VCaP (cell line): ENCODE measurements around the gene TTLL12.

Experiments used
- H3K27ac ChIP-seq: fragments of 450-650 bp; 2 replicates; pipeline ENCODE4 v1.5.1; 2017
- CTCF ChIP-seq: fragments of 450-650 bp; conservative IDR thresholded peaks from 2 replicates; pipeline ENCODE4 v1.5.1; 2017; ENCODE audit warnings: mild to moderate bottlenecking, moderate library complexity

TTLL12 gene

DNA sequence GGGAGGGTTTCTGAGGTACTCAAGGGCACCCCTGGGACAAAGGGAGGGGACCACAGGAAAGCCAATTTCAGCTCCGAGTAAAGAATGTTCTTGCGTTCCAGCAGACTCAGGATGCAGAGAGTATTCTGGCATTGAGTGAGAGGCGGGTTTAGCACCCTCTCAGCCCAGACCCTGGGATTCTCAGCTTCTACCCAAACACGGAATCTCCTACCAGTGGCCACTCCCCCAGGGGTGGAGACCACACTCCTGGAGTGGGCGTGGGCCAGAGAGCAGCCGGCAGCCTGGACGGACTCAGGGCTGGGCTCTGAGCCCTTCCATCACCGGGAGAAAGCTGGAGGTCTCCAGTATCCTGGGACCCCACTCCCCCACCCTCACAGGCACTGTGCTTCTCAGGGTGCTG is 26.1 kb upstream of the TTLL12 start:
- no peak overlapping the region for H3K27ac ChIP-seq
- TF ChIP-seq CTCF, result no peak

- TF ChIP-seq CTCF, result no peak
- no peak overlapping the region for H3K27ac ChIP-seq
Observed at GRCh38 chr22:43212434-43212952, 25.6 kb upstream of the TTLL12 start.

DNA sequence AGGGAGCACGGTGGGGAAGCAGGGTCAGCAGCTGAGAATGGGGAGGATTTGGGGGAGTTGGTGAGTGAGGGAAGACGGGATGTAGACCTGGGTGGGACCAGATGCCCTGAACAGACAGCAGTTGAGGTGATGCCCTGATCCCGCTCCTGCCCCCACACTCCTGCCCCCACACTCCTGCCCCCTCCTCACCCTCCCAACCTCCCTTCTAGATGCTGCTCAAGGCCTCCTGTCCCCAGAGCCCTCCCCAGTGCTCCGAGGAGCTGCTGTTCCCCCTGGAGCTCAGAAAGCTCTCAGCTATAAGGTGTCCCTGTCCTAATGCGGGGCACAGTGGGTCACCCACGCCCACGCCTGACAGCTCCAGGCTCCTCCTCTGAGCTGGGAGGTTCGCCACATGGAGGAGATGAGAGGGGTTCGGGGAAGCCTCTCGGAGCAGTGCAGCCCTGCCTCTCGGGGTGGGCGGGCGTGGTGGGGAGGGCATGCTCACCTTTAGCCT is 25.1 kb upstream of the TTLL12 start:
- TF ChIP-seq CTCF, result no peak
- H3K27ac ChIP-seq, result no peak overlapping the region

- H3K27ac ChIP-seq, result no peak overlapping the region
- no peak for TF ChIP-seq CTCF
Observed at GRCh38 chr22:43210631-43211515, 23.9 kb upstream of the TTLL12 start.

DNA sequence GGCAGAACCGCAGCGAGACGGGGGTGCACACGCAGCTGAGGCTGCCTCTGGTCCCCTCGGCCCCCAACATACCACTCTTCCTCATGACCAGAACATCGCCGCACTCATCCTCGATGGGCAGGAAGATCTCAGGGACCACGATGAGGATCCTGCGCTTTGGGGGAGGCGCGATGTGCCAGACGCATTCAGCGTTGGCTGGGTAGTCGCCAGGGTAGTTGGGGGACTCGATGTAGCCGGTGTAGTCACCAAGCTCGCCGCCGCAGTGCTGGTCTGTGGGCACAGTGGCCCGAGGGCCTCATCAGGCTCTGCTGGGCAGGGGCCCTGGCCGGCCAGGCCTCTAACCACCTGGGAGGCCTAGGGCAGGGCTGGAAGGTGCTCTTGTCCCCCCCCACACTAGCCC is 23.0 kb upstream of the TTLL12 start:
- no peak overlapping the region for H3K27ac ChIP-seq
- no peak for TF ChIP-seq CTCF

DNA sequence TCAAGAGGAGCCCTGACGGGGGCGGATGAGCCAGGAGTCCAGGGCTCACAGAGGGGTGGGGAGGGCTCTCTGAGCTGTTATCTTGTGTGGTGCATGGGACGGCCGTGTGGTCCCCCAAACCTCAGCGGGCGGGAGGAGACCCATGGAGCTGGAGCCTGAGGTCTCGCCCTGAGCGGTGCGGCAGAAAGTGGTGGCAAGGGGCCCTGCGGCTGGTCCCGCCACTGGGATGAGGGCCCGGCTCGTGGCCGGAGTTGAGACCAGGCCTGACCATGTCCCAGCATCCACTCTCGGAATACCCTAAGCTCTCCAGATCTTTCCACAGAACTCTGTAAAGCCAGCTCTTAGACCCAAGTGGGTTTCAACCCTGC is 22.6 kb upstream of the TTLL12 start:
- no peak overlapping the region for H3K27ac ChIP-seq
- TF ChIP-seq CTCF, result no peak

GRCh38 chr22:43208703-43209522 is 22.0 kb upstream of the TTLL12 start:
- no peak for TF ChIP-seq CTCF
- H3K27ac ChIP-seq, result no peak overlapping the region
